ENCODE data around the gene MYO7B.
"Not testable (repeated sequence)": the region's sequence is repeated elsewhere in the genome, so short reads cannot be mapped to it uniquely, and the experiment has no call there.

MYO7B gene

GRCh38 chr2:127523269-127523939 lies 12.1 kb upstream of the MYO7B start:
- in situ Hi-C loops (cut with MboI; ENCODE audit: low sequenced_read_pairs): no loop called here

- in situ Hi-C loops (cut with MboI; ENCODE audit: low sequenced_read_pairs): not testable (repeated sequence)
Observed at GRCh38 chr2:127524198-127524834, 11.2 kb upstream of the MYO7B start.

DNA sequence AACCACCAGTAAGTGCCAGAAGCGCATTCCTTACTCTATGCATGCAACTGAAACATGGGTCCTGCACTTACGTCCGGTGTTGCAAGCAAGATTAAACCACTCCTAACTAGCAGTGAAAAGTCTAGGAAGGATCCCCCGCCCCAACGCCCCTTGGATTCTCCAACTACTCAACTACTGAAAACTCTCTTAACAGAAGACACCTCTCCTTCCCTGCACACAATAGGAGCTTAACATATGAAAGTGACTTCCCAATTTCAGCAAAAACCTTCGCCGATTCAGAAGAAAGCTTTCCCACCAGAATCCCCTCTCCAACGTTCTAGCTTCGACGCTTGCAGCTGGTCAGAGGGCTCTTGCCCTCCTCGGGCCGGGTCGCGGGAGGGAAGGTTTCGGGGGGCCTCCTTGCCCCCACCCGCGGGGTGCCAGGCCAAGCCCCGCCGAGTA lies 9.8 kb upstream of the MYO7B start:
- in situ Hi-C loops (cut with MboI; ENCODE audit: low sequenced_read_pairs): no loop called here

DNA sequence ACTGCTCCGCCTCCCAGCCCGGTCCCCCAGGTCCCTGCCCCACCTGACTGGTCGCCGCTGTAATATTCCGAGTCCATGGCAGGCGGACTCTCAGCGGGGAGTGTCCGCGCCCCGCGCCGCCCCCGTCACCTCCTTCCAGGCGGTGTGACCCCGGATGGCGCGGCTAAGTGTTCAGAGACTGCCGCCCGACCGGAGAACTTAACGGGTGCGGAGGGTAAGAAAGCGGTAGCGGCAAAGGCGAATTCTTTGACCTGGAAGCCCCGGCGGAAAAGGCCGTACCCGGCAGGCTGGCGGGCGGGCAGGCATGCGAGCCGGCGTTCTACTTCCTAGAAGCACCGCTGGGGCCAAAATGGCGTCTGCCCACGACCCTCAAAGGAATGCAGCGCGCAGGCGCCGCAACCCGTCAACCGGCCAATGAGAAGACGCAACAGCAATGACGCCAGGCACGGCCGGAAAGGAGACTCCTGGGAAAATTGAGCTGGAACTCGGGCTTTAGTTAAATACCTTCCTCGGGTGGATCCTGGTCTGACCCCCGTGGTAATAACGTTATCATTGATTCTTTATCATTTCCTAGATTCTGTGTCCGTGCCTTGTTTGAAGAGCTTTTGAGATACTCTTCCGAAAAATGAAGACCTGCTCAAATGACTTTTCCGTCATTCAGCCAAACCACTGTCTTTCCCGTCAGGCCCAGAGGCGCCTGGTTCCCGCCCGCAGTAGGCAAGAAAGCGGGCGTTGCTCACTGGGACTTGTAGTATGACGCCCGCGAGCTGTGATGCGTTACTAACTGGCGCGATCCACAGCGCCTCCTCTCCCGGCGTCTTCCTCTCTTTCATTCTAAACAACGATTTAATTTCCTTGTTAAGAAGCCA lies 9.1 kb upstream of the MYO7B start, which contains the start of gene IWS1:
TSS of gene IWS1 (minus strand) at position 358 of the 869 bp plus-strand sequence. CDS start at position 77, 281 bp downstream.
- in situ Hi-C loops (cut with MboI; ENCODE audit: low sequenced_read_pairs): no loop called here

- in situ Hi-C loops (cut with MboI; ENCODE audit: low sequenced_read_pairs): no loop called here
Observed at GRCh38 chr2:127527001-127527804, 8.3 kb upstream of the MYO7B start.

DNA sequence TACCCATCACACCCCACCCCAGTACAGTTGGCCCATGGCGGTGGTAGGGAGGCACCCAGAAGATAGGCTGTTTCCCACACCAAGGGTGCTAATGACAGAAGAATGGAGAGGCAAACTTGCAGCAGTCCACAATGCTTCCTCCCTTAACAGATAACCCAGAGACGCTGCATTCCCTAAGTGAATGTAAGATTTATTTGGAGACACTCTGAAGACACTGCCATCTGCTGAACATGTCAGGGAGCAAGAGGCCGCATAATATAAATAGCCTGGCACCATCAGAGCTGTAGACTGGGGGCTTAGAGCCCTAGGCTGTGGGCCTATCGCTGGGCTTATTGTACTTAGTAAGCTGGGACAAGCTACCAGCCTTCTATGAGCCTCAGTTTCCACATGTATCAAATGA lies 7.0 kb upstream of the MYO7B start:
- in situ Hi-C loops (cut with MboI; ENCODE audit: low sequenced_read_pairs): no loop called here

DNA sequence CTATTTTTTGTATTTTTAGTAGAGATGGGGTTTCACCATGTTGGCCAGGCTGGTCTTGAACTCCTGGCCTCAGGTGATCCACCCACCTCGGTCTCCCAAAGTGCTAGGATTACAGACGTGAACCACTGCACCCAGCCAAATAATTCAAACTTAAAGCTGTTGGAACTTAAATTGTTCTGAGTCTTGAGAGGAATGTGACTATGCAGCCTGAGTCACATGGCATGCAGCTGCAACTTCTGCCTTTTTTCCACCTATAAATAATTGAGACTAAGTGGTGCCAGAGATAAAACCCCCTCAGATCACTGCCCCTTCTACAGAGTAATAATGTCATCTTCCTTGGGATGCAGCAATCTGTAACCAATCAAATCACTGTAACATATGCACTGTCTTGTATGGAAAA lies 6.1 kb upstream of the MYO7B start:
- in situ Hi-C loops (cut with MboI; ENCODE audit: low sequenced_read_pairs): not testable (repeated sequence)

DNA sequence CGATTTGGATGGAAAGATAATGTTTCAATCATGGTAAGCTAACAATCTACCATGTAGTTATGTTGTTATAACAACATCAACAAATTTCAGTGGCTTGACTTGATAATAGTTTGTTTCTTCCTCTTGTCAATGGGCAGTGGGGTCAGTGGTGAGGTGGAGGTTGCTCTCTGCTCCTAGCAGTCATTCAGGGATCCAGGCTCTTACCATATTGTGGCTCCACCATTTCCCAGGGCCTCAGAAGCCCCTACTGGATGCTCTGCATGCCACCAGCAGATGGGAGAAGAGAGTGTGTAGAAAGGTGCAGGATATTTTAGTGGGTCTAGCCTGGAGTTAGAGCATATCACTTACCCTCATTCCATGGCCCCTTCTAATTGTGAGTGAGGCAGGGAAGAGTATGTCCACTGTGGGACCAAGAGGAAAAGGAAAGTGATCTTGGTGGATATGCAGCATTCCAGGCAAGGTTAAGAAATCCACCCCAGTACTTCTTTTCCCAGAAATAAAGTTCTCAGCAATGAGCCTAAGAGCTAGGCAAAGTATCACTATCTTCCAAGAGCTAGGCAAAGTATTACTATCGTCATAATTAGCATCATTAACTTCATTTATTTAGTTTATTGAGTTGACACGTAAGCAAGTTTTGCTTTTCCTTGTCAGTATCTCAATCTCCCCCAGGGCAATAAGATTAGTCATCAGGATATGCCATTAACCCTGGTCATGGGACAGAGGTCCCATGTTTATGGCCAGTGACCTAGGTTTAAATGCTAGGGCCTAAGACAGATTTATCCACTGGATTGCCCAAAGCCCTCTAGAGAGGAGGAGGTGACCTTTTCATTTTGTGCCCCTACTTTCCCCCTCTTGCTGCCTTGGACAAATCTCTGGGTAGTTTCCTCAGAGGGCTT lies 5.0 kb upstream of the MYO7B start:
- in situ Hi-C loops (cut with MboI; ENCODE audit: low sequenced_read_pairs): no loop called here

DNA sequence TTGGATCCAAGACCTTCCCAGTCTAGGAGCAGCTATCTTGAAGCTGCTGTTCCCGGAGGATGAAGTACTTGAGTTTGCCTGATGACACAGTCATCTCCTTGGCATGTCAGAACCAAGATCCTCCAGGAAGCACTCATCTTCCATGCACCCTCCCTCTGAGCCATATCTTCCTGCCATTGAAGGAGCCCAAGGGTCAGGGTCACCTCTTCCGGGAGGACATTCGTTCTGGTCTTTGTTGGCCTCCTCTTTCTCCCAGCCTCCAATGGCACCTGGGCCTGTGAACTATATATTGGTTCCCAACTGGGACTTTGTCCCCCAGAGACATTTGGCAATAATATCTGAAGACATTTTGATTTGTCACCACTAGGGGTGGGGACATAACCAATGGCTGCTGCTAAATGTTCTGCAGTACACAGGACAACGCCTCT lies 4.2 kb upstream of the MYO7B start:
- in situ Hi-C loops (cut with MboI; ENCODE audit: low sequenced_read_pairs): no loop called here

GRCh38 chr2:127532296-127532695 lies 3.2 kb upstream of the MYO7B start:
- in situ Hi-C loops (cut with MboI; ENCODE audit: low sequenced_read_pairs): no loop called here

DNA sequence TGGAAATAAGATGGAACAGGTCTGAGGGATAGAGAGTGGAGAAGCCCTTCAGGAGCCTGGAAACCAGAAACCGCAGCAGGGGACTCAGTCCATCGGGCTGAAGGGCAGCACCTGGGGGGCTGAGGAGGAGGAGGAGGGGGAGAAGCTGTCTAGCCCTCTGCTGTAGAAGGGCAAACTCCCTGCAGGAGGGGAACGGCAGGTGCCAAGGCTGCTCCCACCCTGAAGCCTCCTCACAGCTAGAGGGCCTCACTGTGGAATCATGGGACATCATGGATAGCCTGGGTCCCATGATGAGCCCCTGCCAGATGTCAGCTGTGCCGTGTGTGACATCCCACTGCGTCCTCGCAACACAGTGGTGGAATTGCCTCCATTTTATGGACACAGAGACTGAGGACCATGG lies 435 bp downstream of the MYO7B start:
- in situ Hi-C loops (cut with MboI; ENCODE audit: low sequenced_read_pairs): no loop called here

GRCh38 chr2:127536707-127537541 lies 1.4 kb downstream of the MYO7B start:
- in situ Hi-C loops (cut with MboI; ENCODE audit: low sequenced_read_pairs): no loop called here

GRCh38 chr2:127537644-127538043 lies 2.2 kb downstream of the MYO7B start:
- in situ Hi-C loops (cut with MboI; ENCODE audit: low sequenced_read_pairs): no loop called here

GRCh38 chr2:127541809-127542208 lies 6.3 kb downstream of the MYO7B start:
- in situ Hi-C loops (cut with MboI; ENCODE audit: low sequenced_read_pairs): no loop called here

GRCh38 chr2:127542231-127542630 lies 6.7 kb downstream of the MYO7B start:
- in situ Hi-C loops (cut with MboI; ENCODE audit: low sequenced_read_pairs): no loop called here

- in situ Hi-C loops (cut with MboI; ENCODE audit: low sequenced_read_pairs): not testable (repeated sequence)
Observed at GRCh38 chr2:127543013-127543501, 7.6 kb downstream of the MYO7B start.

- in situ Hi-C loops (cut with MboI; ENCODE audit: low sequenced_read_pairs): no loop called here
Observed at GRCh38 chr2:127545189-127545588, 9.7 kb downstream of the MYO7B start.

GRCh38 chr2:127545796-127546195 lies 10.3 kb downstream of the MYO7B start:
- in situ Hi-C loops (cut with MboI; ENCODE audit: low sequenced_read_pairs): no loop called here

DNA sequence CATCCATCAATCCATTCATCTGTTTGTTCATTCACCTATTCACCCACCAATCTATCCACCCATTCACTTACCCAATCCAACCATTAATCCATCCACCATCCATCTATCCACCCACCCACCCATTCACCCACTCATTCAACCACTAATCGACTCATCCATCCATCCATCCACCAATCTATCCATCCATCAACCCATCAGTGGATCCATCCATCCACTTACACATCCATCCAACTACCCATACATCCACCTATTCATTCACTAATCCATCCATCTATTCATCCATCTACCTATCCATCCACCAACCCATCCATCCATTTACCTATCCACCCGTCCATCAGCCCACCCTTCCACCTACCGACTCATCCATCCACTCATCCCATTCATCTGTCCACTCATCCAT lies 11.3 kb downstream of the MYO7B start:
- in situ Hi-C loops (cut with MboI; ENCODE audit: low sequenced_read_pairs): no loop called here

Measured in HL-60/S4 treated with phorbol 12-myristate 13-acetate at 8.2 ng/mL for 4 days and 3 days (cell line).